ENCODE results near the gene PLXNB1.

Gene PLXNB1

GRCh38 chr3:48432411-48433371 lies 2.8 kb upstream of the PLXNB1 start:
- no peak for DNase-seq

GRCh38 chr3:48431224-48432029 lies 1.5 kb upstream of the PLXNB1 start:
- DNase-seq = no peak

DNA sequence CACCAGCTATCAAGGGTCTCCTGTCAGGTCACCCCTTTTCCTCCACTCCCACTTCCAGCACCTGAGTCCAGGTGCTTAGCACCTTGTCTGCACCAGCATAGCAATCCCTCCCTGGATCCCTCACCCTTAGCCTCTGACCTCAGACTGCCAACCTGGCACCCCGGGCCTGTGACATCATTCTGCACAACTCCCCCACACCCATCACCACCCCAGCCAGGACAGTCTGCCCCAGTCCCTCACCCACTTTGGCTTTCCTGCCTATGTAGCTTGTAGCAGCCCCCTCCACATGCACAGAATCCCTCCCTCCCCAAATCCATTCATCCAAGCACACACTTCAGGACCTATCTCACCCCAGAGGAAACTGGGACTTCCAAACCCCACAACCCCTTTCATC lies 819 bp upstream of the PLXNB1 start:
- no peak for DNase-seq

- peak; percentile 56 to 60 for DNase-seq
Measured at GRCh38 chr3:48429317-48429959, 448 bp downstream of the PLXNB1 start.

DNA sequence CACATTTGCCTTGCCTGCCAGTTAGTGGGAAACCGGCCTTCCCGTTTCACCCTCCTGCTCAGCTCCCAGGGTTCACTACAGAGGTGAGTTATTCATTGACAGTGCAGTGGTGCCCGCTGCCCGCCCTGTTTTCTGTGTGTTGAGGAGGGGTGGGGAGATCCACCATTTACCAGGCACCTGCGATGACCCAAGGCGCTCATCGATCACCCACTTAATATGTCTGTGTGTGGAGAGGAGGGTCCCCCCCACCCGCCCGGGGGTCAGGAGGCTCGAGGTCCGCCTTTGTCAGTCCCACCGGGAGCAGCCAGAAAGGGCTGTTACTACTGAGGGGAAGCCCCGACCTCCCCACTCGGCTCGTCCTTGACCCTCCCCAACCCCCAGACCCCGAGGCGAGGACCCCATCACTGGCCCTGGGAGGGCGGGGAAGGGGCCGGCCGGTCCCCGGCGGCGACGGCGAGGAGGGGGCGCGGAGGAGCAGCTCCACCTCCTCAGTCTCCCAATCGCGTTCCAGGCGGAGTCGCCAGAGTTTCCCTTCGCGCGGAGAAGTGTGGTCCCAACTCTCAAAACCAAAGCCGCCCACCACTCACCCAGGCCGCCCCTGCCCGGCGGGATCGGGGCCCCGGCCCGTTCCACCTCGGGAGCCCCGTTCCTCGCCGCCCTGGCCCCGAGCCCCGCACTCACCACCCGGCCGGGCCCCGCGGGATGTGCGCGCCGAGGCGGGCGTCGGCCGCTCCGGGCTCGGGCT lies 1.1 kb downstream of the PLXNB1 start:
- DNase-seq = no peak

GRCh38 chr3:48428088-48428571 lies 1.8 kb downstream of the PLXNB1 start:
- no peak for DNase-seq

DNA sequence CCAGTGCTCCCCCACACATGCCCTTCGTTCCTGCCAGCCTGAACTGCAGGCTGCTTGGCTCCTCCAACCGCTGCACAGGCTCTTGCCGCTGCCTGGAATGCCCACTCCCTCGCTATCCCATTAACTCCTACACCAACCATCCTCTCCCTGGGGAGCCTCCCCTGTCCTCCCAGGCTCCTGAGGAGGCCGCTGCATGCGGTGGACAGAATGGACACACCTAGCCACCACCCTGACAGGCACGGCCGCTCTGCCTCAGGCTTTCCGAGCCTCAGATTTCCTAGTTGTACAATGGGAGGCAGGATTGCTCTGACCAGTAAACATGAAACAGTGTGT lies 2.3 kb downstream of the PLXNB1 start:
- no peak for DNase-seq

DNA sequence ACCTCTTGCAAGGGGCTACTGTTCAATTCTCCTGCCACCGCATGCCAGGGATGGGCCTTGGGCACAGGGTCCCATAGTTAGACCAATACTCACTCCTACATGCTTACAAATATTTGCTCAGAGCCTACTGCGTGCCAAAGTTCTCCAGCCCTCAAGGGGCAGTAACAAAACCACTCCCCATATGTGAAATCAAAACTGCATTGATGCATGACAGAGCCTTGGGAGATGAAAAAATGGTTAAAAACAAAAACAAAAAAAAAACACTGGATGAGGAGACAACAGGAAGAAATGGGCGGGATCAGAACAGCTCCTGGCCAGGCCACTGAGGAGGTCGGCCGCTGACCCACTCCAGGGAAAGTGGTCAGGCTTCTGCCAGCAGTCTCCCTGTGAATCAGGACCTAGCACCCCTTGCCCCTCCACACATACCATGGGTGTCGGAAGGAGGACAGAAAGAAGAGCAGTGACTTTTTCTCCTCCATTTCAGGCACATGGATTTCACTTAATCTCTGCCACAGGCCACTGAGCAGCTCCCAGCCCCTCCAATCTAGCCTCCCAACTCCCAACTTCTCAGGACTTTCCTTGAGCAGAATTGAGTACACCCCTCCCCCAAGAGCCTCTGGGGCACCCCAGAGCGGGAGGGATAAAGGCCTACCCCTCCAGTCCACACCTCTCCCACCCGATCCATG lies 2.8 kb downstream of the PLXNB1 start:
- no peak for DNase-seq

- no peak for DNase-seq
Measured at GRCh38 chr3:48426401-48426909, 3.4 kb downstream of the PLXNB1 start.

DNA sequence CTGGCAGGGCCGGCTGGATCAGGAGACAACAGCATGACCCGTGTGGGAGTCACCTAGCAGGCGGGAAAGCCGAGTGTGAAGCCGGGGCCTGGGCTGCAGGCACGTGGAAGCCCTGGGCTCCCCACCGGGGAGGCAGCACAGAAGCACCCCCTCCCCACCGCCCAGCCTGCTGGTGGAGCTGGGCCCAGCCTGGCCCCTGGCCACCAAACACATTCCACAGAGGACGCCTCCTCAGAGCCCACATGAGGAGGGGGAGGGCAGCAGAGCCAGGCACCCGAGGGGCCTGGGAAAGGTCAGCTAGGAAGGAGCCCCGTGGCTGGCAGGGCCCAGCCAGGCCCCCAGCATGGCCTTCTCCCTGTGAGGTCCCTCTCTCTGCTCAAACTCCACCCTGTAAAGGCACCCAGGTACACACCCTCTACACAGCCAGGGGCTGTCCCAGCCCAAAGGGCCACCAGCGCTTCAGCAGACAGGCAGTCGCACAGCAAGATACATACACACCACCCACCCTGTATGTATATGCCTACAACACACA lies 4.5 kb downstream of the PLXNB1 start:
- no peak for DNase-seq

DNA sequence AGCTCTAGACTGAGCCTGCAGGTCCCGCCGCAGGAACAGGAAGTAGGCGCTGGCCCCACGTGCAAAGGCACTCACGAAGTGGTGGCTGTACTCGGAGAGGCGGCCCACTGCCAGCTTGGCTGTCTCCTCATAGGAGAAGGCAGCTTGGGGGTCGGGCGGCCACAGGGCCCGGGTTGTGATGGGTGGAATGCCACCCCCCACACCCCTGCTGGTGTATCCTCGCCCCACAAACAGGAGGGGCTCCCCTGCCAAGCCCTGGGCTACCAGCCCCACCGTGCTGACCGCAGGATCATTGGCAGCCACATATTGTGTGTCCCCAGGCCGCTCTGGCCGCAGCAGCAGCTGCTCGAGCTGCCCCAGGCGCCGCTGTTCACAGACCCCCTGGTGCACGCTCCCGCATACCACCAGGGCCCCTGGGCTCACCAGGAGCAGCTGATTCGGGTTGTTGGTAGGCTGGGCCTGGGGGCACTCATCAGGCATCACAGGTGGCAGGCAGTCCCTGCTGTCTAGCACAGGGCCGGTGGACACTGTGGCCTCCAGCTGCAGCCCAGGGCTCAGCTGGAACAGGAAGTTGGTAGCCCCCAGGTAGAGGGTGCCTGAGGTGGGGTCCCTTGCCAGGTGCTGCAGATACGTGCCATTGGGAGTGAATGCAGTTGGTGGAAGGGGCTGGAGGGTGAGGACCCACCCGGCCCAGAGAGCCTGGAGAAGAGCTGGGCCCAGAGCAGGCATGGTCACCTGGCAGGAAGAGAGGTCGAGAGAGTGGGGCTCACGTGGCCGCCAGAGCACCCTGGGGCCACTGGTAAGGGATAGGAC lies 5.8 kb downstream of the PLXNB1 start:
- no peak for DNase-seq

- no peak for DNase-seq
Measured at GRCh38 chr3:48423241-48423882, 6.5 kb downstream of the PLXNB1 start.

- no peak for DNase-seq
Measured at GRCh38 chr3:48422681-48423080, 7.2 kb downstream of the PLXNB1 start.

- DNase-seq = no peak
Measured at GRCh38 chr3:48422272-48422671, 7.6 kb downstream of the PLXNB1 start.

- DNase-seq = no peak
Measured at GRCh38 chr3:48420561-48420960, 9.3 kb downstream of the PLXNB1 start.

DNA sequence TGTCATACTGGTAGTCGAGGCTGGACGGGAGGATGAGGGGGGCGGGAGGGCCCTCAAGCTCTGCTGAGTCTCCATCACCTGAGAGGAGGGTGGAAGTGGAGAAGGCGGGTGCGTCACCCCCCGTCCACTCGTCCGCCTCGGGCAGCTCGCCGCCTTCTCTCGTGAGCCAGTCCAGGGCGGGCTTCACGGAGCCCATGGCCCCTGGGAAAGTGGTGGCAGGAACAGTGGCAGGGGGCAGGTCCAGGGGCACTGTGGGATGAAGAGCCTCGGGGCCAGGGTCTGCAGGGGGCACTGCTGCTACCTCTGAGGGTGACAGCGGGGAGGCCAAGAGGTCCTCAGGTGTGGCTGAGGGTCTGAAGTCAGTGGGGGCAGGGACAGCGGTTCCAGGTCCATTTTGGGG lies 10.3 kb downstream of the PLXNB1 start:
- DNase-seq = no peak

- no peak for DNase-seq
Measured at GRCh38 chr3:48419149-48419548, 10.7 kb downstream of the PLXNB1 start.

GRCh38 chr3:48418651-48419050 lies 11.2 kb downstream of the PLXNB1 start:
- no peak for DNase-seq

- no peak for DNase-seq
Measured at GRCh38 chr3:48418140-48418539, 11.7 kb downstream of the PLXNB1 start.

DNA sequence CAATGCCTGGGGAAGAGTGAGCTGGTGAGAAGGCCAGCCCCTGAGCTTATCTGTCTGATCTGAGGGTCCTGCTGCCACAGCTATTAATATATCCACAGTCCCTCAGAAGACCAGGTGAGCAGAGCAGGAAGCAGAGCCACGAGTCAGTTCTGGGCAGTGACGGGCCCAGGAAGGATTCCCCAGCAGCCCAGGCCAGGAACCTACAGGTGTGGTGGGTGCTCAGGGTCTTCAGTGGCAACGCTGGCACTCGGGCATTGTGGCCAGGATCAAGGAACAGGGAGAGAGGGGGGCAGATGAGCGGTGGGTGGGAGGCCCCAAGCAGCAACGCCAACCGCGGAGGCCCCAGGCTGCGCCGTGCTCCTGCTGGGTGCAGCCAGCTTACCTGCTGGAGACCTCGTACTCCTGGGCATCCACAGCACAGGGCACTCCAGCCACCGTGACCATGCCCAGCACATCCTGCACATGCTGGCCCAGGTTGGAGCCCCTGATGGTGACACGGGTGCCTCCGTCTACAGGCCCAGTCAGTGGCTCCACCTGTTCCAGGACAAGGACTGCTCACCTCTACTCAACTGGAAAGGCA lies 12.3 kb downstream of the PLXNB1 start:
- no peak for DNase-seq

Data from activated CD4-positive, alpha-beta T cell treated with anti-CD3 and anti-CD28 coated beads, Interleukin-2, amount 50 U/mL, for 4 hours (primary cell).